ENCODE data around the gene EXOSC2. TPM values are rescaled to one million over a fixed set of nuclear protein-coding genes. Genes with fewer than 3 reads are reported as not detected.

The EXOSC2 gene
- total RNA-seq, 1 experiment from 2014 or later: 71.5 TPM

DNA sequence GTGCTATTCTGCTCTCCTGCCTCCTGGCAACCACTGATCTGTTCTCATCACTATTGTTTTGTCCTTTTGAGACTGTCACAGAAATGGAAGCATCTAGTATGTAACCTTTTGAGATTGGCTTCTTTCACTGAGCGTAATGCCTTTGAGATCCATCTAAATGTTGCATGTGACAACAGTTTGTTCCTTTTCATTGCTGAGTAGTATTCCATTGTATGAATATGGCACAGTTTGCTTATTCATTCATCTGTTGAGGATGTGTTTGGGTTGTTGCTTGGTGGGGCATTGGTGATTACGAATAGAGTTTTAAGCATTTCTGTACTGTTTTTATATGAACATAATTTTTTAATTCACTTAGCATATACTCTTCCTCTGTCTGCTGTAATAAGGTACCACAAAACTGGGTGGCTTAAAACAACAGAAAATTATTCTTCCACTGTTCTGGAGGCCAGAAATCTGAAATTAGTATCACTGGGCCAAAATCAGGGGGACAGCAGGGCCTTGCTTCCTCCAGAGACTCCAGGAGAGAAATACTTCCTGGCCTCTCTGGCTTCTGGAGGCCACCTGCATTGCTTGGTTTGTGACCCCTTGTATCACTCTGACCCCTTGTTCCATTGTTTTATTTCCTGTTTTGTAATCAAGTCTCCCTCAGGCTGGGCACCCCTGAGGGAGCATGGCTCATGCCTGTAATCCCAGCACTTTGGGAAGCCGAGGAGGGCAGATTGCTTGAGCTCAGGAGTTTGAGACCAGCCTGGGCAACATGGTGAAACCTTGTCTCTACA, 53.0 kb downstream of the EXOSC2 start (continued):
- TF ChIP-seq ATF3 (IDR thresholded peaks at IDR 0.05): no peak
- no peak for TF ChIP-seq JUND (IDR thresholded peaks at IDR 0.05)
- no peak for TF ChIP-seq EZH2 (IDR thresholded peaks at IDR 0.05)
- TF ChIP-seq, protein P1, sequence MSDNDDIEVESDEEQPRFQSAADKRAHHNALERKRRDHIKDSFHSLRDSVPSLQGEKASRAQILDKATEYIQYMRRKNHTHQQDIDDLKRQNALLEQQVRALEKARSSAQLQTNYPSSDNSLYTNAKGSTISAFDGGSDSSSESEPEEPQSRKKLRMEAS (IDR thresholded peaks at IDR 0.05): no peak
- no peak for TF ChIP-seq CTCF (IDR thresholded peaks at IDR 0.05 in 2 of 3, conservative IDR thresholded peaks at IDR 0.05 in 1 of 3; ENCODE audit: borderline replicate concordance in 1 of 3, insufficient read depth in 1 of 3, low read depth in 2 of 3, low read length in 2 of 3)
- TF ChIP-seq ZFX (IDR thresholded peaks at IDR 0.05): no peak
- no peak for TF ChIP-seq SP1 (IDR thresholded peaks at IDR 0.05; ENCODE audit: low read depth)

DNA sequence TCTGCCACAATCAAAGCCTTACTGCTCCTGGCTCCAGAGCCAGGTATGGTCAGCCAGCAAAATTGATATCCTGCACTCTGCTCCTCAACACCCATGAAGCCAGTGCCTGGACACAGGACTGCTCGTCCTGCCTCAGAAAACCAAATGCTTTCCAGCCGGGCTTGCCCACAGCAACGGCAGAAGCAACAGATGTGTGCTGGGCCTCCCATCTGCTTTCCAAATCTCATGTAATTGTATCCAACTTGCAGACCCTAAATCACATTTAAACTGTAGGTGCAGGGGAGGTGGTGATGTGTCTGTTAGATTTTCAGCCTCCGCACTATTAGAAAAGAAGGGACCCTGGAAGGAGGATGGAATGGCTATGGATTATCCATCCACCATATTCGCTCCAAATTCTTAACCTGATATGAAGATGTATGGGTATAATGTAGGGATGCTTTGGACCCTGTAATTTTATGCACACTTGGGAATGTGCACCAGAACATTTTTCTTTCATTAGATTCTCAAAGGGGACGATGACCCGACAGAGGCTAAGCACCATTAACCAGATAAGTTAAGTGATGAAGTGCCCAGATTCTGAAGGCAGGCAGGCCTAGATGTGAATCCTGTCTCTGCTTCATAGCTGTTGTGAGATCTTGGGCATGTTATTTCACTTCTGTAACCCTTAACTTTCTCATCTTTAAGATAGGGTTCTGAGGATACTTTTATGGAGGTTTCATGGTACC, 58.2 kb downstream of the EXOSC2 start:
- DNase-seq (ENCODE audit: low read depth, low spot score): no peak
- Histone ChIP-seq H3K27ac (ENCODE audit: low read depth, low read length) (no peak overlapping the region), H3K4me3 (replicated peaks in 1 of 2; ENCODE audit: low read depth in 1 of 2, low read length in 2 of 2) (no peak overlapping the region), H3K4me2 (ENCODE audit: low read length) (no peak overlapping the region), H3K36me3 (ENCODE audit: control insufficient read depth in 1 of 2, insufficient read depth in 2 of 2, low read length in 2 of 2) (no peaks in the 10 kb centered on the region), H3K27me3 (ENCODE audit: insufficient read depth, low read length) (no peaks in the 10 kb centered on the region), H3K9me3 (ENCODE audit: control insufficient read depth in 1 of 2, insufficient read depth in 1 of 2, low read depth in 1 of 2, low read length in 2 of 2) (no peaks in the 10 kb centered on the region), H3K79me2 (ENCODE audit: insufficient read depth, low read length) (peaks cover 22% of the 10 kb centered on the region; the same call in 1 of the 2 replicates), H3K4me1 (ENCODE audit: control insufficient read depth in 1 of 2, insufficient read depth in 2 of 2, low read length in 2 of 2) (no peaks in the 10 kb centered on the region), H3K9me2 (ENCODE audit: insufficient read depth) (no peaks in the 10 kb centered on the region), H4K20me1 (ENCODE audit: insufficient read depth) (no peaks in the 10 kb centered on the region), H2AFZ (ENCODE audit: low read depth, low read length, poor library complexity, severe bottlenecking) (no peak overlapping the region), H3K9ac (ENCODE audit: low read length) (no peak overlapping the region)
- ATAC-seq: no peak
- ChIA-PET POLR2A (no interaction called here), RAD21 (ENCODE audit: low non-redundant PET in 1 of 2, low total read pairs in 2 of 2, uncharacterized antibody in 2 of 2, unreplicated experiment in 2 of 2) (no interaction called here), CTCF (no interaction called here)
- TF ChIP-seq ZBTB33 (IDR thresholded peaks at IDR 0.05; ENCODE audit: extremely low read depth, insufficient replicate concordance, low read length): no peak
- no peak for TF ChIP-seq EZH2phosphoT487 (IDR thresholded peaks at IDR 0.05; ENCODE audit: borderline replicate concordance)
- TF ChIP-seq EGR1 (IDR thresholded peaks at IDR 0.05; ENCODE audit: low read depth): no peak
- TF ChIP-seq SIN3A (IDR thresholded peaks at IDR 0.05; ENCODE audit: low read depth): no peak
- no peak for TF ChIP-seq CTCF (IDR thresholded peaks at IDR 0.05 in 2 of 3, conservative IDR thresholded peaks at IDR 0.05 in 1 of 3; ENCODE audit: borderline replicate concordance in 1 of 3, insufficient read depth in 1 of 3, low read depth in 2 of 3, low read length in 2 of 3)
- intact Hi-C loops (cut with micrococcal nuclease): no loop called here
- BruUV-seq (replicated peaks): no TSS peak
